GM13977 (cell line): ENCODE results near the gene FCHO2.
A peak's percentile ranks its signal among the peaks of the same experiment; 100 is the strongest.
"Not testable (repeated sequence)": the region's sequence is repeated elsewhere in the genome, so short reads cannot be mapped to it uniquely, and the experiment has no call there.

ENCODE experiments used
- DNase-seq: peaks from one replicate; pipeline ENCODE4 v3.0.0; 2012; ENCODE audit warnings: low spot score
- CTCF ChIP-seq: IDR thresholded peaks from 2 replicates; pipeline ENCODE4 v1.5.1; 2012; ENCODE audit warnings: mild to moderate bottlenecking, control low read depth; ENCODE audit not compliant: insufficient read depth; ENCODE audit errors: extremely low read depth, missing control alignments
- in situ Hi-C: fragments of 300-500 bp; cut with MboI; formaldehyde crosslinking; loops from one replicate; pipeline ENCODE4 v1.12.0; 2022; ENCODE audit warnings: low sequenced_read_pairs, low pct_unique_long_range_greater_than_20kb, mixed read lengths, inconsistent platforms; ENCODE audit not compliant: unreplicated experiment

FCHO2 gene

GRCh38 chr5:72955143-72955767 lies 586 bp upstream of the FCHO2 start:
- DNase-seq = no peak
- in situ Hi-C loops = no loop called here

GRCh38 chr5:72956324-72957140 lies 691 bp downstream of the FCHO2 start:
- DNase-seq = peak; percentile 58
- no peak for TF ChIP-seq CTCF
- in situ Hi-C loops = no loop called here

More at GRCh38 chr5:72955143-72955767, 586 bp upstream of the FCHO2 start:
- no peak for TF ChIP-seq CTCF

- no peak for TF ChIP-seq CTCF
- in situ Hi-C loops = no loop called here
- no peak for DNase-seq
Measured at GRCh38 chr5:72957337-72957736, 1.5 kb downstream of the FCHO2 start.

GRCh38 chr5:72959257-72959656 lies 3.4 kb downstream of the FCHO2 start:
- TF ChIP-seq CTCF = no peak
- in situ Hi-C loops = no loop called here
- DNase-seq = no peak

- DNase-seq, in situ Hi-C loops: not testable (repeated sequence)
Measured at GRCh38 chr5:72974481-72974880, 18.6 kb downstream of the FCHO2 start.

- DNase-seq, in situ Hi-C loops: not testable (repeated sequence)
Measured at GRCh38 chr5:72976810-72977209, 21.0 kb downstream of the FCHO2 start.

GRCh38 chr5:72985719-72986118 lies 29.9 kb downstream of the FCHO2 start:
- no peak for DNase-seq
- TF ChIP-seq CTCF = no peak
- in situ Hi-C loops = no loop called here

- TF ChIP-seq CTCF = no peak
- in situ Hi-C loops = no loop called here
- DNase-seq = no peak
Measured at GRCh38 chr5:72988769-72989168, 32.9 kb downstream of the FCHO2 start.
